HG02885 (cell line): ENCODE results near the gene B3GALT4.
A peak's percentile ranks its signal among the peaks of the same experiment; 100 is the strongest.

Experiments used
- ATAC-seq: cut with Tn5 transposase; IDR thresholded peaks from one replicate; pipeline ENCODE4 v1.9.1; 2021; ENCODE audit warnings: mild to moderate bottlenecking; ENCODE audit not compliant: unreplicated experiment, poor library complexity

Gene B3GALT4

GRCh38 chr6:33288921-33289783, 12.2 kb downstream of the B3GALT4 start, which contains the start of the genes PFDN6 and WDR46:
Gene PFDN6 (plus strand): TSS chr6:33289601. CDS start chr6:33289857, 256 bp downstream.
Gene WDR46 (minus strand): TSS chr6:33289239. CDS start chr6:33289170, 69 bp downstream.
- ATAC-seq: peak; percentile 87

DNA sequence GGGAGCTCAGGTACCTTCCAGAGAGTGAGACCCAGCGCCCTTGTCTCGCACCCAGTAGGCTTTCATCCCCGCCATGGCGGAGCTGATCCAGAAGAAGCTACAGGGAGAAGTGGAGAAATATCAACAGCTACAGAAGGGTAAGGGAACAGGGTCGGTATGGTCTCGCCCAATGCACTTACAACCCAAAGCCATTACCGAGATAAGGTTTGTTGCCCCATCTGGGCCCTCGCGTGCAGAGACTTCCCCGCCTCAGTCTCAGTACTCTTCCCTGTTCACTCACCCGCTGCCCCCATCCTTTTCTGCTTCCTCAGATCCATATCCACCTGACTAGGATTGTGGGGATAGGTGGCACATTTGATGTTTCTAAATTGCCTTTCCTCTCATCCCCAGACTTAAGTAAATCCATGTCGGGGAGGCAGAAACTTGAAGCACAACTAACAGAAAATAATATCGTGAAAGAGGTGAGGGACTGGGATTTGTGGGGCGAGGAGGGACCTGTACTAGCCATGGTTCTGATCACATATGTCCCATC, 12.9 kb downstream of the B3GALT4 start:
- no peak for ATAC-seq

- no peak for ATAC-seq
Observed at GRCh38 chr6:33290459-33290858, 13.5 kb downstream of the B3GALT4 start.

- no peak for ATAC-seq
Observed at GRCh38 chr6:33292996-33293682, 16.2 kb downstream of the B3GALT4 start.

DNA sequence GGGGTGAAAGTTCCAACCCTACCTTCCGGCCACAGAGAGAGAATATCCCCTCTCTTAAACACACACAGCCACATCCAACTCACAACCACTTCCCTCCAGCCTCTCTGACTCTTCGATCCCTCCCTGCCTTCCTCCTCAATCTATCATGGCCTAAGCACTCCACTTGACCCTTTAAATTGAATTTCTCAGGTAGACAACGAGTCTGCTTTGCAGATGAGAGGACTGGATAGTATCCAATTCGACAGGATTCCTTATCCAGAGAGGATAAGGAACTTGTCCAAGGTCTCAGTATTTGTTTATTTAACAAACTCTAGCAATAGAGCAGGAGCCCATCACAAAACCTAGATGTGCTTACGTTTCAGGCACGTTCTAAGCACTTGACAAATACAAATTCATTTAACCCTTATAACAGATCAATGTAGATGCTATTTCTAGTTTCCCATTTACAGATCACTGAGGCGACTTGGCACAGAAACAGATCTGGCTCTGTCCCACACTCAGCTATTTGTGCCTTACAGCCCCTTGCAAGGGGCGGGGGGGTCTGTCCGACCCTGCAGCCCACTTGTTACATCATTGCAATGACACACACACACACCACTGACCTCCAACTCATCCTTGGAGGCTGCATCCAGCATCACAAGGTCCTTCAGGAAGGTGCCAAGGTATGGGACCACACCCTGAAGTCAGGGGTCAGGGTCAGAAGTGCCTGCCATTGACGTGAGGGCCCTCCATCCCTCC, 17.3 kb downstream of the B3GALT4 start:
- ATAC-seq: no peak

GRCh38 chr6:33295621-33296369, 18.9 kb downstream of the B3GALT4 start:
- ATAC-seq: no peak

- no peak for ATAC-seq
Observed at GRCh38 chr6:33296797-33297405, 20.0 kb downstream of the B3GALT4 start.

DNA sequence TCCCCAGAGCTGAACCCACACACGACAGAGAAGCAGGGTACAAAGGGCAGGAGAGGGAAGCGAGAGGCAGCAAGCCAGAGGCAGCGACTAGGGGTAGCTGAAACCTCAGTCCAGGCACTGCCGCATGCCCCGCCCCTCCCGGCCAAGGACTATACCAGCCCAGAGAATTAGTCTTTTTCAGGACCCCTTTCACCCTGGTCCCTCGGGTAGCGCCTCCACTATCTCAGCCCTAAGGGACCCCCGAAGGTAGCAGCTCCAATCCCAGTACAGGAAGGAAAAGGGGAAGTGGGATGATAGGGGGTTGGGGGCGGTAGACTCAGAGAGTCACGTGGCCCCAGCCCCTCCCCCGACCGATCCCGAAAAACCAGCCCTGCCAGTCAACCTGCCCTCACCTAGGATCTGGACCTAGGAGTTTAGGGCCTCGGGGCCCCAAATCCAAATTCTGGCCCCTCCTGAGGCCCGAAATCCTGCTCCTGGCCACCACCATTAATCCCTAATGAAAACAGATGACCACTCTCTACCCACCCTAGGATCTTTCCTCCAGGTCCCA, 20.6 kb downstream of the B3GALT4 start:
- no peak for ATAC-seq

GRCh38 chr6:33297956-33298772, 21.2 kb downstream of the B3GALT4 start:
- ATAC-seq: no peak

- peak; percentile 45 for ATAC-seq
Observed at GRCh38 chr6:33298773-33299236, 21.9 kb downstream of the B3GALT4 start, which contains the start of gene RGL2. Gene RGL2 (minus strand): TSS chr6:33298942. CDS start chr6:33298610, 332 bp downstream.

DNA sequence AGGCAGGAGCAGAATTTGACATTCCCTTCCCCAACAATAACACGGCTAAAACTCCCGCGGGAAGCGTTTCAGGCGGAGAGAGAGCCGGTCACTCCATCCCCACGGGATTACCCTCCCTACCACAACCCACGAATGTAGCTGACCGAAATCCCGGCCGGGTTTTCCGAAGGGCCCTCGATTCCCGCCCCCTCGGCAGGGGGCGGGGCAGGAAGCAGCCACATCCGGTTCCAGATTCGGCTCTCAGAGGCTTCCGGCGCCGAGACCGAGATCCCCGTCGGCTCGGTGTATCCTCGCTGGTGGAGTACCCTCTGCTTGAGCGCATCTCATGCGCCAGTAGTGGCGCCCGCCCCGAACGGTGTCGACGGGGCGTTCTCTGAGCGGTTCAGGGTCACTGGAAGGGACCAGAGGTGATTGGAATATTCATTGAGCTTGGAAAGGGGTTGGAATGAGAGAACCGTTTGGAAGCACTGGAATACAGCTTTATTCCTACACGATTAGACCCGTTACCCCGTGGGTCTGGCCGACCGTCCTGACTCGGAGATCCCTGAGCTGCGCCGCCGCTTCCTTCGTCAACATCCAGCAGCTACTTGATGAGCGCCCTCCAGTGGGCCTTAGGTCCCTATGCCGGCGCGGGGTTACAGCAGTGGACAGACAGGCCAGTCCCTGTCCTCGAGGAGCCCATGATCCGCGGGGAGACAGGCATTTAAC, 22.5 kb downstream of the B3GALT4 start:
- ATAC-seq: peak; percentile 77

GRCh38 chr6:33301877-33302276, 25.0 kb downstream of the B3GALT4 start:
- ATAC-seq: no peak

- no peak for ATAC-seq
Observed at GRCh38 chr6:33304216-33304615, 27.3 kb downstream of the B3GALT4 start.

GRCh38 chr6:33305052-33305451, 28.1 kb downstream of the B3GALT4 start:
- no peak for ATAC-seq

DNA sequence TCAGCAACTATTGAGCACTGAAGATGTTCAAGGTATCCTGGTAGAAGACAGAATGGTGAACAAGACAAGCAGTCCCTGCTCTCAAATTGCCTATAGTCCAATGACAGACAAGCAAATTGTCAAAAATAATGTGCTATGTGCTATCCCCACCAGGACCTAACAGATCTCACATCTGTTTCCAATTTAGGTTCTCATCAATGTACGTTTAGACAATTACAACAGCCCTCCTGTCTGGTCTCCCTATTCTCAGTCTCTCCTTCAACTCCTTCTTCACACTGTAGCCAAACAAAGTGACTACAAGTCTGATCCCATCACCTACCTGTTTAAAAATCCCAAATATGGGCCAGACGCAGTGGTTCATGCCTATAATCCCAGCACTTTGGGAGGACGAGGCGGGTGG, 29.4 kb downstream of the B3GALT4 start:
- ATAC-seq: no peak

- peak; percentile 28 for ATAC-seq
Observed at GRCh38 chr6:33312361-33313104, 35.6 kb downstream of the B3GALT4 start.
